ENCODE measurements around the gene ZNF331.

The ZNF331 gene

GRCh38 chr19:53579518-53579917 is 41.6 kb downstream of the ZNF331 start:
- no peak for DNase-seq

GRCh38 chr19:53580871-53581835 is 43.2 kb downstream of the ZNF331 start:
- DNase-seq: no peak

- DNase-seq: no peak
Observed at GRCh38 chr19:53581871-53582279, 43.9 kb downstream of the ZNF331 start.

- no peak for DNase-seq
Observed at GRCh38 chr19:53583181-53583580, 45.2 kb downstream of the ZNF331 start.

- no peak for DNase-seq
Observed at GRCh38 chr19:53586277-53586691, 48.3 kb downstream of the ZNF331 start.

- no peak for DNase-seq
Observed at GRCh38 chr19:53594811-53595509, 57.0 kb downstream of the ZNF331 start.

GRCh38 chr19:53595510-53595867 is 57.5 kb downstream of the ZNF331 start:
- no peak for DNase-seq

GRCh38 chr19:53596056-53596455 is 58.1 kb downstream of the ZNF331 start:
- DNase-seq: no peak

GRCh38 chr19:53597023-53597422 is 59.1 kb downstream of the ZNF331 start:
- no peak for DNase-seq

- no peak for DNase-seq
Observed at GRCh38 chr19:53598361-53598760, 60.4 kb downstream of the ZNF331 start.

GRCh38 chr19:53600217-53600616 is 62.3 kb downstream of the ZNF331 start:
- no peak for DNase-seq

GRCh38 chr19:53606031-53606430 is 68.1 kb downstream of the ZNF331 start:
- no peak for DNase-seq

GRCh38 chr19:53608381-53608780 is 70.4 kb downstream of the ZNF331 start:
- no peak for DNase-seq

GRCh38 chr19:53612762-53613526 is 75.0 kb downstream of the ZNF331 start:
- no peak for DNase-seq

GRCh38 chr19:53621885-53622740 is 84.2 kb downstream of the ZNF331 start:
- DNase-seq: no peak

- no peak for DNase-seq
Observed at GRCh38 chr19:53624771-53625545, 87.0 kb downstream of the ZNF331 start.

- no peak for DNase-seq
Observed at GRCh38 chr19:53626486-53626885, 88.5 kb downstream of the ZNF331 start.

- DNase-seq: no peak
Observed at GRCh38 chr19:53626976-53627375, 89.0 kb downstream of the ZNF331 start.

All from activated CD4-positive, alpha-beta T cell treated with anti-CD3 and anti-CD28 coated beads for 1 hour (primary cell).